Loucy (cell line): Measurements from ENCODE around the gene TPK1.

ENCODE experiments used
- EZH2phosphoT487 ChIP-seq: fragments of 200-600 bp; IDR thresholded peaks from 2 replicates; pipeline ENCODE4 v1.6.1; 2018; ENCODE audit warnings: antibody characterized with exemption, mild to moderate bottlenecking, moderate library complexity, borderline replicate concordance
- TF ChIP-seq, protein P1 (sequence below): fragments of 200-600 bp; sonication (generic); conservative IDR thresholded peaks from 2 replicates; pipeline ENCODE4 v1.5.1; 2014; ENCODE audit warnings: mild to moderate bottlenecking, antibody characterized with exemption, low read length

DNA sequence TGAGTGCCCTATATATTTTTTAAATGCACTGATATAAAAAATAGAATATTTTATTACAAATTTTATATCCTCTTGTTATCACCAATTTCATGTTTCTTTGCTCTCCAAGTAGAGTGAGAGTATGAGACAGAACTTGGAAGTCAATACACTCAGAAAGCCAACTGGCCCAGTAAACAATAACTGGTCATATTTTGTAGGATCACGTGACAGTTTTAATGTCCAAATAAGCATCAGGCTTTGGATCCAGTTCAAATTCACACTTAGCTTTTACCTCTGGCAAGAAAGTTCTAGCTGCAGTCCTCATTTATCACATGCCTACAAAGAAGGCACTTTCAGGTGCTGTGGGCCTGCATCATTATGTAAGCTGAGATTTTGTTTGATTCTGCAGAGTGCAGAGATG lies 21.6 kb upstream of the TPK1 start:
- TF ChIP-seq, protein P1, sequence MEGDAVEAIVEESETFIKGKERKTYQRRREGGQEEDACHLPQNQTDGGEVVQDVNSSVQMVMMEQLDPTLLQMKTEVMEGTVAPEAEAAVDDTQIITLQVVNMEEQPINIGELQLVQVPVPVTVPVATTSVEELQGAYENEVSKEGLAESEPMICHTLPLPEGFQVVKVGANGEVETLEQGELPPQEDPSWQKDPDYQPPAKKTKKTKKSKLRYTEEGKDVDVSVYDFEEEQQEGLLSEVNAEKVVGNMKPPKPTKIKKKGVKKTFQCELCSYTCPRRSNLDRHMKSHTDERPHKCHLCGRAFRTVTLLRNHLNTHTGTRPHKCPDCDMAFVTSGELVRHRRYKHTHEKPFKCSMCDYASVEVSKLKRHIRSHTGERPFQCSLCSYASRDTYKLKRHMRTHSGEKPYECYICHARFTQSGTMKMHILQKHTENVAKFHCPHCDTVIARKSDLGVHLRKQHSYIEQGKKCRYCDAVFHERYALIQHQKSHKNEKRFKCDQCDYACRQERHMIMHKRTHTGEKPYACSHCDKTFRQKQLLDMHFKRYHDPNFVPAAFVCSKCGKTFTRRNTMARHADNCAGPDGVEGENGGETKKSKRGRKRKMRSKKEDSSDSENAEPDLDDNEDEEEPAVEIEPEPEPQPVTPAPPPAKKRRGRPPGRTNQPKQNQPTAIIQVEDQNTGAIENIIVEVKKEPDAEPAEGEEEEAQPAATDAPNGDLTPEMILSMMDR, result no peak
- no peak for TF ChIP-seq EZH2phosphoT487
